CD4-positive, alpha-beta T cell treated with Interleukin-17A for 4 hours (primary cell): ENCODE data around the gene TBC1D2.

Experiments used
- DNase-seq: peaks from one replicate; pipeline ENCODE4 v3.0.0-alpha.2; 2020; ENCODE audit warnings: mixed read lengths

The TBC1D2 gene

DNA sequence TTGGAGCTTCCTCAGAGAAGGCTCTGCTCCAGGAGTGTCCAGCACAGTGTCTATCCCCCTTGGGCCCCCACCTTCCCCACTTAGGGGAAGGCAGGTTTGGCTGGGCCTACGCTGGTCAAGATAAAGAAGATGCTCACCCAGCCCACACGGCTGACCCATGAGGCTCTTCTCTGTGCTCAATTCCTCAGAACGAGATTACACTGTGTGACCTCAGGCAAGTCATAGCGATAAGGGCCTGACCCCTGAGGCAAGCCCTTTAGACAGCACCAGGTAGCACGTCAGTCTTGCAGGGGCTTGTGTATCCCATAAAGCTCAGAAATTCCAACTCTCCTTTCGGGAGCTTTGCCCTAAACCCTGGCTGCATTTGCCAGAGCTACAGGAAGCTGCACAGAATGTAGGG lies 95.7 kb downstream of the TBC1D2 start:
- DNase-seq = no peak

DNA sequence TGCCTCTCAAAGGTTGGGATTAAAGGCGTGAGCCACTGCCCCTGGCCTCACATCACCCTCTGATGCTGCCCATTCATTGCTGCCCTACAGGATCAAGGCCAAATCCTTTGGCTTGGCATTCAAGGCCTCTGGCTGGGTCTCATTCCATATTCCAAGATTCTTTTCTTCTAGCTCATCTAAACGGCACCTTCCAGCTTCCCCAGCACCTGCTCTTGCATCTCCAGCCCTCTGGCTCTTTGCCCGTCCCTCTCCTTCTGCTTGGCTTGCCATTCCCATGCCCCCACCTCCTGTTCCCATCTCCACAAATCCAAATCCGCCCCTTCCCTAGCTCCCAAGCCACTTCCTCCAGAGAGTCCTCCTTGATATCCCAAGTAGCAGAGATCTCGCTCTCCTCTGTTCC lies 96.1 kb downstream of the TBC1D2 start:
- no peak for DNase-seq

DNA sequence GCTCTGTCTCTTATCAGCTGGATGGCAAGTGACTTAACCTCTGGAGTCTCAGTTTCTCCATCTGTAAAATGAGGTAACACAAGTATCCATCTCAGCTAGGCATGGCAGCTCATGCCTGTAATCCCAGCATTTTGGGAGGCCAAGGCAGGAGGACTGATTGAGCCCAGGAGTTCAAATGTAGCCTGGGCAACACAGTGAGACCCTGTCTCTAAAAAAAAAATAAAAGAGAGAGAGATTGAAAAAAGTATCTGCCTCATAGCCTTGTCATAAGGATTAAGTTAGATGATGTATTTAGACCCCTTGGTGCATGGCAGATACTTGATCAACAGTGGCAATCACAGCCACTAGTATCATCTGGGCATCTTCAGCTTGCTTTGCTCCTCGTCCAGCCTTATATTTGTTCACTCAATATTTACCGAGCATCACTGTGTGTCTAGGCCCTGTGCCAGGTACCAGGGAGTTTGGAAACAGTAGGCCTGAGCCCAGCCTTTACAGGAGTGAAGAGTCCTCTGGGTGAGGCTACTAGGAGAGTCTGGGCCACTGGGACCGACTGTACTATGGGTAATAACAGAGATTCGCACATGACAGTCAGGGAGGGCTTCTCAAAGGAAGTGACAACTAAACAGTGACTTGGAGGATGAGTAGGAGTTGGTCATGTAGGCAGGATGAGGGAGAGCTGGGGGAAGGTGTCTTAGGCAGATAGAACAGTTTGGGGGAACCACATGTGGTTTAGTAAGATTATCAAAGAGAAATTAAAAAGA lies 97.2 kb downstream of the TBC1D2 start:
- no peak for DNase-seq

DNA sequence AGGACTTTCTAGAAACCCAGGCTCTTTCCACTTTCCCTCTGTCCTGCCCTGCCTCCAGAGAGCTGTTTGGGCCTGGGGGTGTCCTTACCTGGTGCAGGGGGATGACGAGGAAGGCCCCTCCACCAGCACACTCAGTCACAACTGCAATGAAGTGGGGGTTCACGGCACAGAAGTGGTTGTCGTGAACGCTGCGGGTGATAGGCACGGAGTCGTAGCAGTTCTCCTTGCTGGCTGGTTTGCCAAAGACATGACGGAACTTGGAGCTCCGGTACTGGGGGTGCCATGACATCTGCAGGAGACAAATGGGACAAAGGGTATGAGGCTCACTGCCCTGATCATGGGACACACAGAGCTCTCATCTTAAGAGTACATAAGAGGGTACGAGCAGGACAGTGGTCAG lies 98.1 kb downstream of the TBC1D2 start:
- no peak for DNase-seq

DNA sequence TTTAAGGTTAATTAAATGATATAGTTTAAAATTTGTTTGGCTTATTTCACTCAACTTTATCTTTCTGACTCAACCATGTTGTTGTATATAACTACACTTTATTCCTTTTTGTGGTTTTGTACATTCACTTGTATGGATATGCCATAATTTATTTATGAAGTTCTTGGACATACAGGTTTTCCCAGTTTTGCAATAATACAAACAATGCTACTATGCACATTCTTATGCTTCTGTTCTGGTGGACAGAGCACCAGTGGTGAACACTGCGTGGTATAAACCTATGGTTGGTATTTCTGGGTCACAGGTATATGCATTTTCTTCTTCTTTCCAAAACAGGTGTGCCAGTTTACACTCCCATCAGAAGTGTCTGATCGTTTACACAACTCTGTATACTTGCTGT lies 100.8 kb downstream of the TBC1D2 start:
- DNase-seq = no peak

DNA sequence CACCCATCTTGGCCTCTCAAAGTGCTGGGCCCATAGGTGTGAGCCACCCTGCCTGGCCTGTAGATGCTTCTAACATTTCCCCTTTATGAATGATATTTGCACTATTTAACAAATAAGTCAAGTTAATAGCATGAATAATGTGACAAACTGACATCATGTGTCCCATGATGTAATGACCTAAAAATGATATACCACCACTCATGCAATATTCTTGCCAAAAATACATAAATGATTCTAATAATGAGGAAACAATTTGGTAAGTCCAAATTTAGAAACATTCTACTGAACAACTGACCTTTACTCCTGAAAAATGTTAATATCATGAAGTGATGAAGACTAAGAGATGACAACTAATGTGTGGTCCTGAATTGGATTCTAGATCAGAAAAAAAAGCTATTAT lies 102.9 kb downstream of the TBC1D2 start:
- no peak for DNase-seq

DNA sequence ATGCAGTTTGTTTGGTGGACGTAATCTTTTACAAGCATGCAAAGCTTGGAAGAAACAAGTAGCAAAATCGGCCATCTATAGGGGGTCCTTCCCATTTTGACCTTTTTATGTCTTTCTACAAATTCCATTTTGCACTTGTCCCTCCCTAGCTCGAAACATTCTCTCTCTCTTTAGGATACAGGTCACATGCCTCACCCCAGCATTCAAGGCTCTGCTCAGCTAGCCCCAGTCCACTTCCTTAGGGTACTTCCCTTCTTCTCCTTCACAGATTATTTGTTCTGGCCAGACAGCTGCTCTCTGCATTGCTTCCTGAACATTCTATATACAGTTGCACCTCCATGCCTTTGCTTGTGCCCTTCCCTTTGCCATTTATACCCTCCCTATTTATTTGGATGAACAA lies 104.7 kb downstream of the TBC1D2 start:
- DNase-seq = no peak

DNA sequence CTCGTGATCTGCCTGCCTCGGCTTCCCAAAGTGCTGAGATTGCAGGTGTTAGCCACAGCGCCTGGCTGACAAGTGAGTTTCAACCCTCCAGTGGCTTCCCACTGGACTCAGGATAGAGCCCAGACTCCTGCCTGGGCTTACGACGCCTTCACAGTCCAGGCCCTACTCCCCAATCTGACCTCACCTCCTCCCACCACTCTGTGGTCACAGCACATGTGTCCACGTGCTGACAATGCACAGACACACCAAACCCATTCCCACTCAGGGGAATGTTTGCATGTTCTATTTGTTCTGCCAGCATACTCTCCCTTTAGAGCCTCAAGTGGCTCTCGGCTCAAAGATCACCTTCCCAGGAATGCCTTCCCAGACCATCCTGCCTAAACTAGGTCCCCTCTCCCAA lies 105.3 kb downstream of the TBC1D2 start:
- DNase-seq = no peak

DNA sequence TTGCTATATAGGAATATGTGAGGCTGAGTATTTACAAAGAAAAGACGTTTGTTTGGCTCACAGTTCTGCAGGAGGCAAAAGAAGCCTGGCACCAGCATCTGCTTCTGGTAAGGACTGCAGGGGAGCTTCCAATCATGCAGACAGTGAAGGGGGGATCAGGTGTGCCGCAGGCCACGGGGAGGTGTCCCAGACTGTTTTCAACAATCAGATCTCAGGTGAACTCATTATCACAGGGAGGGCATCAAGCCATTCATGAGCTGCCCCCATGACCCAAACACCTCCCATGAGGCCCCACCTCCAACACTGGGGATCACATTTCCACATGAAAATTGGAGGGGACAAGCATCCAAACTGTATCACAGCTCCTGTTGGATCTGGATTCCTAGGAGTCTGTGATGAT lies 106.0 kb downstream of the TBC1D2 start:
- no peak for DNase-seq
